ENCODE measurements around the gene STT3A. TPM values are rescaled to one million over a fixed set of nuclear protein-coding genes. Genes with fewer than 3 reads are reported as not detected.

The STT3A gene
- 129 TPM for total RNA-seq

DNA sequence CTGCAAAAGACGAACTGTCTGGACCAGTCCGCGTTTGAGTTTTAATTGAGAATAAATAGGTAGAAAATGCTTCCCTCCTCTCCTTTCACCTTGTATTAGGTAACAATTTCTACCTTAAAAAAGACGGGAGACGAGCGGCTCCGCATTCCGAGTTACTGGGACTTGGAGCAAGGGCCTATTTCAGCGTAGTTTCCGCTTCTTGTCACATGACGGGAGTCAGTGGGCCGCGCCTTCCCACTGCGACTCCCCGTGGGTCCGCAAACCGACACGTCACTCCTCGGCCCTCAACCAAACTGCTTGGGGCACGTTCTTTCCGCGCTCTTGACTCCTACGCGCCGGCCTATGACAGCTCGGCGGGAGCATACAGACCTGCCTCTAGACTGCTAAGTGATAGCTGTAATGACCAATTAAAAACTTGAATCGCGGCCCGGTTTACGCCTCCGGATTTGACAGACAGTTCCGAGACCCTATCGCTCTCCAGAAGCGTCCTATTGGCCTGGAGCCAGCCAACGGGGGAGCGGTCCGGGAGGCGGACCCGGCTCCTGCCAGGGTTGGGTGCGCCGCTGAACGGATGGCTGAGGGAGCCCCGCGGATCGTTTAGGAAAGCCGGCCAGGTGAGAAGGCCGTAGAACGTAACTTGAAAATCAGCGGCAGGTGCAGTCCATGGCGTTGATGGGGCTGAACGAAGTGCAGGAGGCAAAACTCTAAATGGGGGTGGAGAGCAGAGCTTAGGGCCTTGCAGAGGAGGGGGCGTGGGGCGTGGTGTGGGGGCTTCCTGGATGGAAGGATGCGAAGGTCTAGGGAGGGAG, at the start of gene STT3A:
Gene STT3A (plus strand): TSS at position 548 of the 809 bp plus-strand sequence. CDS start 3,064 bp downstream, outside the sequence.
- no peaks in the 10 kb centered on the region for H3K9me3 ChIP-seq (ENCODE audit: control insufficient read depth in 3 of 3, low read length in 3 of 3)
- peak within 1 kb of the TSS; percentile 98 to 99 (median 99) for H3K4me3 ChIP-seq (ENCODE audit: low read length in 3 of 3)
- peak within 1 kb of the TSS; percentile 98 to 100 (median 99) for H3K9ac ChIP-seq (ENCODE audit: low read depth in 1 of 3, low read length in 3 of 3)
- peak within 1 kb of the TSS; percentile 100 for H3K27ac ChIP-seq (ENCODE audit: low read depth, low read length)
- no peaks in the 10 kb centered on the region for H3K27me3 ChIP-seq (ENCODE audit: control insufficient read depth in 3 of 3, insufficient read depth in 3 of 3, low read length in 3 of 3)
- peaks cover 3 to 8% (median 3%) of the 10 kb centered on the region in 3 donors for H3K36me3 ChIP-seq (ENCODE audit: control insufficient read depth in 3 of 3, insufficient read depth in 3 of 3, low read length in 3 of 3)
- peaks cover 13 to 30% (median 20%) of the 10 kb centered on the region in 3 donors for H3K4me1 ChIP-seq (ENCODE audit: control insufficient read depth in 3 of 3, insufficient read depth in 3 of 3, low read length in 3 of 3)

DNA sequence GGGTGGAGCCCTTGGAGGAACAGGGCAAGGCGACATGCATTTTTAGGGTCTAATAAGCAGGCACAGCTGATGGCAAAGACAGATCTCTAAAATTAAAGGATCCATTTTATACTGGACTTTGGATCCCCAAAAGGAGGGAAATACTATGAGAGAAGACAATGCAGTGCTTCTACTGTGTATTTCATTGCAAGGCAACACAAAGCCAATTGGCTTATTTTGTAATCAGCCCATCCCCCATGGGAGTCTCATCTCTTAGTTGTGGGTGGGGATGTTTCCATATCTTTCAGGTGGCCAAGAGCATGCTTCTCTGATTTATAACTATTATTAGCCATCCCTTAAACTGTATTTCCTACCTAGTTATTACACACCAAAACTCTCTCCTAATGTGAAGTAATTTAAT, 41.9 kb upstream of the STT3A start:
- Histone ChIP-seq H3K27me3 (ENCODE audit: control insufficient read depth in 3 of 3, insufficient read depth in 3 of 3, low read length in 3 of 3) (peaks cover 0 to 4% (median 0%) of the 10 kb centered on the region in 3 donors), H3K36me3 (ENCODE audit: control insufficient read depth in 3 of 3, insufficient read depth in 3 of 3, low read length in 3 of 3) (no peaks in the 10 kb centered on the region), H3K9ac (ENCODE audit: low read depth in 1 of 3, low read length in 3 of 3) (no peak overlapping the region), H3K4me3 (ENCODE audit: low read length in 3 of 3) (no peak overlapping the region), H3K9me3 (ENCODE audit: control insufficient read depth in 3 of 3, low read length in 3 of 3) (peaks cover 0 to 12% (median 10%) of the 10 kb centered on the region in 3 donors), H3K4me1 (ENCODE audit: control insufficient read depth in 3 of 3, insufficient read depth in 3 of 3, low read length in 3 of 3) (no peaks in the 10 kb centered on the region), H3K27ac (ENCODE audit: low read depth, low read length) (no peak overlapping the region)

DNA sequence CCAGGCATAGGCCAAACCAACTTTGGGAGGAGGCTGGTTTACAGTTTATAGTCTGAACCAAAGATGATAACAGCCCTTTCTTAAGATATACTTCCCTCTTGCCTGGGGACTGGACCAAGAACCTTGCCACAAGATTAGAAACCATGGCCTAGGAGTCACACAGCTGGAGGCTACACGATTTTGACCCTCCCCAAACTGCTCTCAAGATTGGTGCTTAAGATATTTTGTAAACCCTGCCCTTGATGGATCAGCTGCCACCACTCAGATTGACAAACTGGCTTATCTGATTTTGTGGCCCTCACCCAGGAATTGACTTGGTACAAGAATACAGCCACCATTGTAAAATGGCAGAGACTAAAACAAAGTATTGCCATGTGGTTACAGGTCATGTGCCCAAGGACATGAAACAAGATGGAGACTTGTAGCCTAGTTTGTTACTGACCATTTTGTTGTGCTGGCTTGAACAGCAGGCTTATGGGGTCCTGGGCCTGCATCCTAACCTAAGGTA, 40.8 kb upstream of the STT3A start:
- Histone ChIP-seq H3K4me1 (ENCODE audit: control insufficient read depth in 3 of 3, insufficient read depth in 3 of 3, low read length in 3 of 3) (no peaks in the 10 kb centered on the region), H3K36me3 (ENCODE audit: control insufficient read depth in 3 of 3, insufficient read depth in 3 of 3, low read length in 3 of 3) (no peaks in the 10 kb centered on the region), H3K27me3 (ENCODE audit: control insufficient read depth in 3 of 3, insufficient read depth in 3 of 3, low read length in 3 of 3) (peaks cover 0 to 4% (median 0%) of the 10 kb centered on the region in 3 donors), H3K4me3 (ENCODE audit: low read length in 3 of 3) (no peak overlapping the region), H3K9ac (ENCODE audit: low read depth in 1 of 3, low read length in 3 of 3) (no peak overlapping the region), H3K27ac (ENCODE audit: low read depth, low read length) (no peak overlapping the region), H3K9me3 (ENCODE audit: control insufficient read depth in 3 of 3, low read length in 3 of 3) (peaks cover 0 to 12% (median 10%) of the 10 kb centered on the region in 3 donors)

- no peak overlapping the region for H3K9ac ChIP-seq (ENCODE audit: low read depth in 1 of 3, low read length in 3 of 3)
- H3K27ac ChIP-seq (ENCODE audit: low read depth, low read length): no peak overlapping the region
- peaks cover 0 to 12% (median 10%) of the 10 kb centered on the region in 3 donors for H3K9me3 ChIP-seq (ENCODE audit: control insufficient read depth in 3 of 3, low read length in 3 of 3)
- H3K4me3 ChIP-seq (ENCODE audit: low read length in 3 of 3): no peak overlapping the region
- H3K36me3 ChIP-seq (ENCODE audit: control insufficient read depth in 3 of 3, insufficient read depth in 3 of 3, low read length in 3 of 3): no peaks in the 10 kb centered on the region
- no peaks in the 10 kb centered on the region for H3K4me1 ChIP-seq (ENCODE audit: control insufficient read depth in 3 of 3, insufficient read depth in 3 of 3, low read length in 3 of 3)
- H3K27me3 ChIP-seq (ENCODE audit: control insufficient read depth in 3 of 3, insufficient read depth in 3 of 3, low read length in 3 of 3): peaks cover 0 to 4% (median 0%) of the 10 kb centered on the region in 3 donors
Observed at GRCh38 chr11:125552927-125553326, 39.7 kb upstream of the STT3A start.

DNA sequence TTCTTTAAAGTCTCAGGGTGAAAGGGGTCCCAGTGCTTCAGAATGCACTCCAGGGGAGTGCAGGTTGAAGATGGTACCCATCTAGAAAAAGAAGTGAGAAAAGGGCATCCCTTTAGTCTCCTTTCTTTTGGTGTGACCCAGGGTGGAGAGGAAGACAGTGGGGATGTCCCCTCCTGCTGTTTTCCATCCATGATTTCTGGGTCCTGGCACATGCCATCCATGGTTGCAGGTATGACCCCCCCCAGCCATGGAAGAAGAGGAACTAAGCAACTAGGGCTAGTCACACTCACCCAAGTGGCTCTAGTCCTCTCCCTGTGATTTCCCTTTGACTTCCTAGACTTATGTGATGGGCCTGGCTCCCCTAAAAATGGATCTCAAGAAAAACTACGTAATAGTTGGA, 39.3 kb upstream of the STT3A start:
- no peaks in the 10 kb centered on the region for H3K4me1 ChIP-seq (ENCODE audit: control insufficient read depth in 3 of 3, insufficient read depth in 3 of 3, low read length in 3 of 3)
- peaks cover 0 to 12% (median 10%) of the 10 kb centered on the region in 3 donors for H3K9me3 ChIP-seq (ENCODE audit: control insufficient read depth in 3 of 3, low read length in 3 of 3)
- H3K4me3 ChIP-seq (ENCODE audit: low read length in 3 of 3): peak overlapping the region in 1 of 3 donors; percentile 14
- peaks cover 0 to 4% (median 0%) of the 10 kb centered on the region in 3 donors for H3K27me3 ChIP-seq (ENCODE audit: control insufficient read depth in 3 of 3, insufficient read depth in 3 of 3, low read length in 3 of 3)
- H3K27ac ChIP-seq (ENCODE audit: low read depth, low read length): no peak overlapping the region
- no peak overlapping the region for H3K9ac ChIP-seq (ENCODE audit: low read depth in 1 of 3, low read length in 3 of 3)
- no peaks in the 10 kb centered on the region for H3K36me3 ChIP-seq (ENCODE audit: control insufficient read depth in 3 of 3, insufficient read depth in 3 of 3, low read length in 3 of 3)

GRCh38 chr11:125554038-125554437, 38.6 kb upstream of the STT3A start:
- peaks cover 0 to 4% (median 0%) of the 10 kb centered on the region in 3 donors for H3K27me3 ChIP-seq (ENCODE audit: control insufficient read depth in 3 of 3, insufficient read depth in 3 of 3, low read length in 3 of 3)
- no peak overlapping the region for H3K27ac ChIP-seq (ENCODE audit: low read depth, low read length)
- H3K4me3 ChIP-seq (ENCODE audit: low read length in 3 of 3): no peak overlapping the region
- H3K9ac ChIP-seq (ENCODE audit: low read depth in 1 of 3, low read length in 3 of 3): no peak overlapping the region
- H3K4me1 ChIP-seq (ENCODE audit: control insufficient read depth in 3 of 3, insufficient read depth in 3 of 3, low read length in 3 of 3): no peaks in the 10 kb centered on the region
- peaks cover 0 to 12% (median 10%) of the 10 kb centered on the region in 3 donors for H3K9me3 ChIP-seq (ENCODE audit: control insufficient read depth in 3 of 3, low read length in 3 of 3)
- H3K36me3 ChIP-seq (ENCODE audit: control insufficient read depth in 3 of 3, insufficient read depth in 3 of 3, low read length in 3 of 3): no peaks in the 10 kb centered on the region

DNA sequence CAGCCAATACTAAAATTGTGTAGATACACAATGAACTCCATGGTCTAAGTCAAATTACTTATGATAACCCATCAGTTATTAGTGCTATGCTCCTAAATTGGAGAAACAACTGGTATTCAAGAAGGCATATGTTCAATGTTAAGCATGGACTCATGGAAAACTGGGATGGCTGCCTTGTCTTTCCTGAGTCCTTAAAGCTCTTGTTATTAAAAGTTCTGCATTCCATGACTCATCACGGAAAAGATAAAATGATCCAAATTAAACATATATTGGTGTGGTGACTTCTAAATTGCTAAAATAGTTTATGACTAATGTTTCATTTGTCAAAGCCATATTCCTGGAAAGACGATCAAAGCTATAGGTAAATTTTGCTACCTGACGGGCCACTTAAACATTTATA, 32.8 kb upstream of the STT3A start:
- Histone ChIP-seq H3K36me3 (ENCODE audit: control insufficient read depth in 3 of 3, insufficient read depth in 3 of 3, low read length in 3 of 3) (no peaks in the 10 kb centered on the region), H3K4me1 (ENCODE audit: control insufficient read depth in 3 of 3, insufficient read depth in 3 of 3, low read length in 3 of 3) (no peaks in the 10 kb centered on the region), H3K4me3 (ENCODE audit: low read length in 3 of 3) (no peak overlapping the region), H3K9me3 (ENCODE audit: control insufficient read depth in 3 of 3, low read length in 3 of 3) (no peaks in the 10 kb centered on the region), H3K9ac (ENCODE audit: low read depth in 1 of 3, low read length in 3 of 3) (no peak overlapping the region), H3K27ac (ENCODE audit: low read depth, low read length) (no peak overlapping the region), H3K27me3 (ENCODE audit: control insufficient read depth in 3 of 3, insufficient read depth in 3 of 3, low read length in 3 of 3) (no peaks in the 10 kb centered on the region)

GRCh38 chr11:125561924-125562323, 30.7 kb upstream of the STT3A start:
- Histone ChIP-seq H3K4me1 (ENCODE audit: control insufficient read depth in 3 of 3, insufficient read depth in 3 of 3, low read length in 3 of 3) (no peaks in the 10 kb centered on the region), H3K27ac (ENCODE audit: low read depth, low read length) (no peak overlapping the region), H3K9ac (ENCODE audit: low read depth in 1 of 3, low read length in 3 of 3) (no peak overlapping the region), H3K4me3 (ENCODE audit: low read length in 3 of 3) (no peak overlapping the region), H3K36me3 (ENCODE audit: control insufficient read depth in 3 of 3, insufficient read depth in 3 of 3, low read length in 3 of 3) (no peaks in the 10 kb centered on the region), H3K9me3 (ENCODE audit: control insufficient read depth in 3 of 3, low read length in 3 of 3) (no peaks in the 10 kb centered on the region), H3K27me3 (ENCODE audit: control insufficient read depth in 3 of 3, insufficient read depth in 3 of 3, low read length in 3 of 3) (no peaks in the 10 kb centered on the region)

DNA sequence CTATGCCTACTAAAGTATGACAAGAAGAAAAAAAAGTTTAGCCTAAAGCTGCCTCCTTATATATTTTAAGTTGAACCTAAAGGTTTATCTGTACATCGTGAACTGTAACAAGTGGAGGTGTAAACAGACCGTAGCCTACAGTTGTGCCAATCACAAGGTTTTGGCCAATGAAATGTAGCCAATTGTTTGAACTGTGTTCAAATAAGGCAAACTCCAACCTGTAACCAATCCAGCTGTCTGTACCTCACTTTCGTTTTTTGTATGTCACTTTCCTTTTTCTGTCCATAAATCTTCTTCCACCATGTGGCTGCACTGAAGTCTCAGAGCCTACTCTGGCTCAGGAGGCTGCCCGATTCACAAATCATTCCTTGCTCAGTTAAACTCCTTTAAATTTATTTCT, 30.2 kb upstream of the STT3A start:
- Histone ChIP-seq H3K27ac (ENCODE audit: low read depth, low read length) (no peak overlapping the region), H3K9ac (ENCODE audit: low read depth in 1 of 3, low read length in 3 of 3) (no peak overlapping the region), H3K36me3 (ENCODE audit: control insufficient read depth in 3 of 3, insufficient read depth in 3 of 3, low read length in 3 of 3) (no peaks in the 10 kb centered on the region), H3K9me3 (ENCODE audit: control insufficient read depth in 3 of 3, low read length in 3 of 3) (no peaks in the 10 kb centered on the region), H3K27me3 (ENCODE audit: control insufficient read depth in 3 of 3, insufficient read depth in 3 of 3, low read length in 3 of 3) (no peaks in the 10 kb centered on the region), H3K4me3 (ENCODE audit: low read length in 3 of 3) (no peak overlapping the region), H3K4me1 (ENCODE audit: control insufficient read depth in 3 of 3, insufficient read depth in 3 of 3, low read length in 3 of 3) (no peaks in the 10 kb centered on the region)

GRCh38 chr11:125564357-125564756, 28.3 kb upstream of the STT3A start:
- Histone ChIP-seq H3K4me3 (ENCODE audit: low read length in 3 of 3) (no peak overlapping the region), H3K4me1 (ENCODE audit: control insufficient read depth in 3 of 3, insufficient read depth in 3 of 3, low read length in 3 of 3) (peaks cover 0 to 3% (median 0%) of the 10 kb centered on the region in 3 donors), H3K9ac (ENCODE audit: low read depth in 1 of 3, low read length in 3 of 3) (no peak overlapping the region), H3K27ac (ENCODE audit: low read depth, low read length) (no peak overlapping the region), H3K36me3 (ENCODE audit: control insufficient read depth in 3 of 3, insufficient read depth in 3 of 3, low read length in 3 of 3) (no peaks in the 10 kb centered on the region), H3K9me3 (ENCODE audit: control insufficient read depth in 3 of 3, low read length in 3 of 3) (no peaks in the 10 kb centered on the region), H3K27me3 (ENCODE audit: control insufficient read depth in 3 of 3, insufficient read depth in 3 of 3, low read length in 3 of 3) (no peaks in the 10 kb centered on the region)

All from skeletal muscle tissue (tissue), 4 donors.